Upper lobe of left lung (tissue), 4 donors: ENCODE data around the gene SLF2.

Source experiments
- EP300 ChIP-seq, 4 donors: sonication (generic); formaldehyde crosslinking; IDR thresholded peaks; one replicate each; pipeline ENCODE4 v1.5.1; 2017; ENCODE audit warnings: antibody characterized with exemption in 4 of 4, control low read depth in 2 of 4
- POLR2A ChIP-seq, 4 donors: fragments of 450-650 bp; IDR thresholded peaks; one replicate each; pipeline ENCODE4 v1.5.1; 2016 to 2017; ENCODE audit warnings: antibody characterized with exemption in 4 of 4, mild to moderate bottlenecking in 2 of 4
- POLR2AphosphoS5 ChIP-seq, 2 donors: sonication (generic); formaldehyde crosslinking; IDR thresholded peaks; one replicate each; pipeline ENCODE4 v1.5.1; 2017; ENCODE audit warnings: antibody characterized with exemption in 2 of 2
- TF ChIP-seq, protein P1 (sequence below), 6 experiments: fragments of 450-650 bp in 4 of 6; fragments of 200-600 bp in 2 of 6; sonication (generic) in 2 of 6; IDR thresholded peaks; one replicate each; pipeline ENCODE4 v1.5.1; 2016 to 2019; ENCODE audit warnings: antibody characterized with exemption in 6 of 6

DNA sequence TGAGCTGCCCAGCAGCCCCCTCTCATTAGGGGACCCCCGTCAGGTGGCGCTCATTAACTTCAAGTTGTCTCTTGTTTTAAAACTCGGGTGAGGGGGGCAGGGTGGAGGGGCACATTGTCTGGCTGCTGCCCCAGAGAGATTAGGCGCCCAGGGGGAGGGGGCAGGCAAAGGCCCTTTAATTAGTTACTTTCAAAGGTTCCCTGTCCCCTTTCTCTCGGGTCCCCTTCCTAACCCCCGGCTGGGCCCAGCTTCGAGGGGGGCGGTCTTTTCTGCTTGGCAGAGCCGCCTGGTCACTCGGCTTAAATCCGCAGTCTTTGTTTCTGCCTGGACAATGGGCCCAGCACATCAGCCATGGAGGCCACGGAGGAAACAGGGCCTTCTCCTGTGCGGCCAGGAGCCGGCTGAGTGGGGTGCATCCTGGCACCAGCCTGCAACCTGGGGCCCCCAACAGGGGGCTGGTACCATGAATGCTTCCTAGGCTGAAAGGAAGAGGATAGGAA, 38.9 kb upstream of the SLF2 start:
- TF ChIP-seq, protein P1, sequence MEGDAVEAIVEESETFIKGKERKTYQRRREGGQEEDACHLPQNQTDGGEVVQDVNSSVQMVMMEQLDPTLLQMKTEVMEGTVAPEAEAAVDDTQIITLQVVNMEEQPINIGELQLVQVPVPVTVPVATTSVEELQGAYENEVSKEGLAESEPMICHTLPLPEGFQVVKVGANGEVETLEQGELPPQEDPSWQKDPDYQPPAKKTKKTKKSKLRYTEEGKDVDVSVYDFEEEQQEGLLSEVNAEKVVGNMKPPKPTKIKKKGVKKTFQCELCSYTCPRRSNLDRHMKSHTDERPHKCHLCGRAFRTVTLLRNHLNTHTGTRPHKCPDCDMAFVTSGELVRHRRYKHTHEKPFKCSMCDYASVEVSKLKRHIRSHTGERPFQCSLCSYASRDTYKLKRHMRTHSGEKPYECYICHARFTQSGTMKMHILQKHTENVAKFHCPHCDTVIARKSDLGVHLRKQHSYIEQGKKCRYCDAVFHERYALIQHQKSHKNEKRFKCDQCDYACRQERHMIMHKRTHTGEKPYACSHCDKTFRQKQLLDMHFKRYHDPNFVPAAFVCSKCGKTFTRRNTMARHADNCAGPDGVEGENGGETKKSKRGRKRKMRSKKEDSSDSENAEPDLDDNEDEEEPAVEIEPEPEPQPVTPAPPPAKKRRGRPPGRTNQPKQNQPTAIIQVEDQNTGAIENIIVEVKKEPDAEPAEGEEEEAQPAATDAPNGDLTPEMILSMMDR (IDR thresholded peaks at IDR 0.05), result no peak
- TF ChIP-seq POLR2AphosphoS5 (IDR thresholded peaks at IDR 0.05), result no peak
- TF ChIP-seq EP300 (IDR thresholded peaks at IDR 0.05), result no peak
- no peak for TF ChIP-seq POLR2A (IDR thresholded peaks at IDR 0.05)
